Right lobe of liver (tissue), 6 donors: ENCODE data around the gene FAM20B. TPM values are rescaled to one million over a fixed set of nuclear protein-coding genes. Genes with fewer than 3 reads are reported as not detected.

Experiments
- ATAC-seq, 4 donors: fragments of 200-7000 bp; cut with Tn5 transposase; one replicate each; pipeline ENCODE4 v1.9.1; 2020; ENCODE audit warnings: mild to moderate bottlenecking in 4 of 4, moderate library complexity in 4 of 4
- DNase-seq, 3 donors: peaks; one replicate each; pipeline ENCODE4 v3.0.0-alpha.2; 2020
- H3K27ac ChIP-seq, 3 donors: fragments of 200-600 bp; one replicate each; pipeline ENCODE4 v1.8.0; 2022
- H3K27me3 ChIP-seq, 2 donors: fragments of 200-600 bp; one replicate each; pipeline ENCODE4 v1.8.0; 2022
- H3K36me3 ChIP-seq, 4 donors: fragments of 200-600 bp; sonication (generic) in 1 of 4; one replicate each; pipeline versions ENCODE4 v1.5.1 to v1.8.0; 2017 to 2022; ENCODE audit warnings: control low read depth in 1 of 4
- H3K4me1 ChIP-seq, 4 donors: fragments of 200-600 bp; sonication (generic) in 1 of 4; one replicate each; pipeline versions ENCODE4 v1.5.1 to v1.8.0; 2017 to 2022; ENCODE audit warnings: control low read depth in 1 of 4
- H3K4me3 ChIP-seq, 3 donors: fragments of 200-600 bp; one replicate each; pipeline ENCODE4 v1.8.0; 2022
- H3K9me3 ChIP-seq, 4 donors: fragments of 200-600 bp; sonication (generic) in 1 of 4; one replicate each; pipeline versions ENCODE4 v1.5.1 to v1.8.0; 2017 to 2022; ENCODE audit warnings: control low read depth in 1 of 4
- POLR2A ChIP-seq: fragments of 450-650 bp; IDR thresholded peaks from one replicate; pipeline ENCODE4 v1.6.1; 2017; ENCODE audit warnings: antibody characterized with exemption, mild to moderate bottlenecking
- WGBS: methylation state at CpG from one replicate; pipeline ENCODE4 v1.1.6; 2018; ENCODE audit warnings: low coverage, low lambda C conversion rate; ENCODE audit not compliant: insufficient coverage; ENCODE audit errors: missing lambda C conversion rate; 5-methylcytosine and 5-hydroxymethylcytosine counted together
- intact Hi-C, 2 donors: fragments of 100-400 bp; cut with DNase I; formaldehyde crosslinking; loops; one replicate each; pipeline versions ENCODE4 v1.11.2 to v1.14.1; 2022
- total RNA-seq, 6 experiments: library from RNA; depleted of rRNA in 2 of 6; stranded (reverse); fragments of >200 nt in 2 of 6; fragmentation: NEBNext Ultra II Directional in 3 of 6; extraction: Animal tissue kit (Norgen Biotek cat#: 25700) in 3 of 6; gene quantifications; one replicate each; pipeline versions ENCODE4 v1.1.0 to v1.2.4, GENCODE V29; 2016 to 2023
- TF ChIP-seq, protein P1 (sequence below), 4 donors: fragments of 200-600 bp in 3 of 4; fragments of 450-650 bp in 1 of 4; IDR thresholded peaks; one replicate each; pipeline versions ENCODE4 v1.5.1 to v1.8.0; 2016 to 2022; ENCODE audit warnings: antibody characterized with exemption in 4 of 4, mild to moderate bottlenecking in 2 of 4
- donor health status: DM: no; HTN: yes; CAD: no.
- donor health status: DM: no; HTN: no; CAD: no.
- donor health status: DM: no; HTN: no; CAD: no.
- donor health status: DM: no; HTN: yes; CAD: no.
- donor health status: DM: no; HTN: yes; CAD: no.

FAM20B gene
- total RNA-seq, 6 experiments from 2014 or later, result 14.7 to 19.6 (median 17.1) TPM

GRCh38 chr1:179002552-179003345 is 22.9 kb upstream of the FAM20B start:
- intact Hi-C loops, result loop anchor here (5.0 to 10.0 kb wide), 2 partner anchors 228 to 235 kb away; no protein-coding TSS in a partner anchor
- TF ChIP-seq, protein P1, sequence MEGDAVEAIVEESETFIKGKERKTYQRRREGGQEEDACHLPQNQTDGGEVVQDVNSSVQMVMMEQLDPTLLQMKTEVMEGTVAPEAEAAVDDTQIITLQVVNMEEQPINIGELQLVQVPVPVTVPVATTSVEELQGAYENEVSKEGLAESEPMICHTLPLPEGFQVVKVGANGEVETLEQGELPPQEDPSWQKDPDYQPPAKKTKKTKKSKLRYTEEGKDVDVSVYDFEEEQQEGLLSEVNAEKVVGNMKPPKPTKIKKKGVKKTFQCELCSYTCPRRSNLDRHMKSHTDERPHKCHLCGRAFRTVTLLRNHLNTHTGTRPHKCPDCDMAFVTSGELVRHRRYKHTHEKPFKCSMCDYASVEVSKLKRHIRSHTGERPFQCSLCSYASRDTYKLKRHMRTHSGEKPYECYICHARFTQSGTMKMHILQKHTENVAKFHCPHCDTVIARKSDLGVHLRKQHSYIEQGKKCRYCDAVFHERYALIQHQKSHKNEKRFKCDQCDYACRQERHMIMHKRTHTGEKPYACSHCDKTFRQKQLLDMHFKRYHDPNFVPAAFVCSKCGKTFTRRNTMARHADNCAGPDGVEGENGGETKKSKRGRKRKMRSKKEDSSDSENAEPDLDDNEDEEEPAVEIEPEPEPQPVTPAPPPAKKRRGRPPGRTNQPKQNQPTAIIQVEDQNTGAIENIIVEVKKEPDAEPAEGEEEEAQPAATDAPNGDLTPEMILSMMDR (IDR thresholded peaks at IDR 0.05), result peak in 3 of 4 donors; percentile 94 to 98 (median 98)
- no peak for TF ChIP-seq POLR2A

GRCh38 chr1:179003512-179004066 is 22.1 kb upstream of the FAM20B start:
- intact Hi-C loops, result loop anchor here (5.0 to 10.0 kb wide), 2 partner anchors 229 to 236 kb away; no protein-coding TSS in a partner anchor
- Histone ChIP-seq H3K4me3 (no peak overlapping the region), H3K4me1 (peaks cover 0 to 14% (median 2%) of the 10 kb centered on the region in 4 donors), H3K27ac (peak overlapping the region; percentile 55 to 83 (median 74)), H3K36me3 (no peaks in the 10 kb centered on the region), H3K27me3 (no peaks in the 10 kb centered on the region), H3K9me3 (no peaks in the 10 kb centered on the region)
- WGBS, result 84% methylated on average over 5 of the region's 7 CpGs
- no peak for DNase-seq
- no peak for ATAC-seq
- TF ChIP-seq POLR2A, result no peak
- TF ChIP-seq, protein P1 (IDR thresholded peaks at IDR 0.05), result no peak

More at GRCh38 chr1:179002552-179003345, 22.9 kb upstream of the FAM20B start:
- no peaks in the 10 kb centered on the region for H3K36me3 ChIP-seq
- H3K4me1 ChIP-seq, result peaks cover 0 to 14% (median 2%) of the 10 kb centered on the region in 4 donors
- H3K4me3 ChIP-seq, result peak overlapping the region in 2 of 3 donors; percentile 21 to 39
- DNase-seq (peak; percentile 67 to 79 (median 77)), ATAC-seq (peak; percentile 89 to 93 (median 92))
- WGBS, result 16% methylated on average over 10 of the region's 20 CpGs
- H3K27ac ChIP-seq, result peak overlapping the region; percentile 55 to 83 (median 74)
- no peaks in the 10 kb centered on the region for H3K27me3 ChIP-seq
- no peaks in the 10 kb centered on the region for H3K9me3 ChIP-seq

DNA sequence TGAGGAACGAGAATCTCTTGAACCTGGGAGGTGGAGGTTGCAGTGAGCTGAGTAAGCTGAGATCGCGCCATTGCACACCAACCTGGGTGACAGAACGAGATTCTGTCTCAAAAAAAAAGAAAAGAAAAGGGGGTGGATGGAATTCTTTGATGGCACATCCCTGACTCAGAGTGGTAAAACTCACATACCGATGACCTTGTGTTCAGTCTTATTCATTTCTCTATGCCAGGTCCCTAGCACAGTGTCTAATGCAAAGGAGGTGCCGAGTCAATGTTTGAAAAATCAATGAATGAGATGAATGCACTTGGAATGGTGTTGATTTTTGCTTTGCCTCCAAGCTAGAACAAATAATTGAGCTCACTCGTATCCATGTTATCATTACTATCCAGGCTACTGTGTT is 18.5 kb upstream of the FAM20B start:
- intact Hi-C loops, result loop anchor here in 1 of 2 donors (10.0 kb wide), 1 partner anchor 232 kb away; no protein-coding TSS in a partner anchor
- H3K4me3 ChIP-seq, result no peak overlapping the region
- peaks cover 0 to 14% (median 2%) of the 10 kb centered on the region in 4 donors for H3K4me1 ChIP-seq
- DNase-seq, result no peak
- H3K9me3 ChIP-seq, result no peaks in the 10 kb centered on the region
- H3K27ac ChIP-seq, result no peak overlapping the region
- no peak for ATAC-seq
- 70% methylated on average over 7 of the region's 7 CpGs for WGBS
- no peaks in the 10 kb centered on the region for H3K27me3 ChIP-seq
- no peak for TF ChIP-seq POLR2A
- TF ChIP-seq, protein P1 (IDR thresholded peaks at IDR 0.05), result no peak
- no peaks in the 10 kb centered on the region for H3K36me3 ChIP-seq

- ATAC-seq, result no peak
- intact Hi-C loops, result loop anchor here in 1 of 2 donors (10.0 kb wide), 1 partner anchor 466 kb away; no protein-coding TSS in a partner anchor
Observed at GRCh38 chr1:179010671-179011070, 15.0 kb upstream of the FAM20B start.

More at GRCh38 chr1:179010671-179011070, 15.0 kb upstream of the FAM20B start:
- TF ChIP-seq POLR2A, result no peak
- TF ChIP-seq, protein P1 (IDR thresholded peaks at IDR 0.05), result no peak
- no peak overlapping the region for H3K4me3 ChIP-seq
- no peaks in the 10 kb centered on the region for H3K27me3 ChIP-seq
- no peak for DNase-seq
- H3K36me3 ChIP-seq, result no peaks in the 10 kb centered on the region
- no peaks in the 10 kb centered on the region for H3K4me1 ChIP-seq
- WGBS, result 100% methylated on average over 2 of the region's 2 CpGs
- H3K9me3 ChIP-seq, result no peaks in the 10 kb centered on the region
- H3K27ac ChIP-seq, result no peak overlapping the region
